NCI-H82 treated with DMSO at 0.1 percent for 48 hours (cell line): ENCODE results near the gene KRTAP10-1.

Experiments used
- DNase-seq: peaks from one replicate; lab custom pipeline; 2025; ENCODE audit not compliant: unreplicated experiment; lab: John Stamatoyannopoulos, UW

KRTAP10-1 gene

GRCh38 chr21:44517175-44517899, 22.7 kb downstream of the KRTAP10-1 start:
- peak; percentile 79 for DNase-seq

- DNase-seq: no peak
Observed at GRCh38 chr21:44516828-44517174, 23.2 kb downstream of the KRTAP10-1 start.

GRCh38 chr21:44516342-44516741, 23.7 kb downstream of the KRTAP10-1 start:
- DNase-seq: no peak

- DNase-seq: no peak
Observed at GRCh38 chr21:44515359-44516165, 24.4 kb downstream of the KRTAP10-1 start.

- DNase-seq: no peak
Observed at GRCh38 chr21:44514746-44515358, 25.1 kb downstream of the KRTAP10-1 start.

GRCh38 chr21:44514218-44514520, 25.8 kb downstream of the KRTAP10-1 start:
- no peak for DNase-seq

- no peak for DNase-seq
Observed at GRCh38 chr21:44513389-44514217, 26.4 kb downstream of the KRTAP10-1 start.

- DNase-seq: no peak
Observed at GRCh38 chr21:44512496-44513388, 27.3 kb downstream of the KRTAP10-1 start.

GRCh38 chr21:44511938-44512275, 28.1 kb downstream of the KRTAP10-1 start:
- no peak for DNase-seq

GRCh38 chr21:44511219-44511937, 28.6 kb downstream of the KRTAP10-1 start:
- DNase-seq: no peak

- DNase-seq: no peak
Observed at GRCh38 chr21:44510508-44511218, 29.3 kb downstream of the KRTAP10-1 start.

GRCh38 chr21:44510109-44510507, 29.9 kb downstream of the KRTAP10-1 start:
- no peak for DNase-seq

GRCh38 chr21:44509539-44509938, 30.5 kb downstream of the KRTAP10-1 start:
- no peak for DNase-seq

- DNase-seq: no peak
Observed at GRCh38 chr21:44508711-44509445, 31.1 kb downstream of the KRTAP10-1 start.

GRCh38 chr21:44508426-44508710, 31.6 kb downstream of the KRTAP10-1 start:
- no peak for DNase-seq

GRCh38 chr21:44507673-44508425, 32.1 kb downstream of the KRTAP10-1 start:
- DNase-seq: no peak

- no peak for DNase-seq
Observed at GRCh38 chr21:44506279-44507255, 33.4 kb downstream of the KRTAP10-1 start.
